ENCODE measurements around the gene PLXNB3. TPM values are rescaled to one million over a fixed set of nuclear protein-coding genes. Genes with fewer than 3 reads are reported as not detected.

Gene PLXNB3
- total and polyA plus RNA-seq, 2 of the 13 experiments (the other 11 are each of a cell fraction or from before 2014, with no cell fraction given) = 3.0 to 6.9 TPM

- TF ChIP-seq ZNF605 (CRISPR knock-in tag; IDR thresholded peaks at IDR 0.05) = no peak
- TF ChIP-seq KAT8 (CRISPR knock-in tag; IDR thresholded peaks at IDR 0.05) = no peak
- TF ChIP-seq ZFY (CRISPR knock-in tag; IDR thresholded peaks at IDR 0.05) = peak; percentile 66
- TF ChIP-seq KDM5B (CRISPR knock-in tag; IDR thresholded peaks at IDR 0.05; ENCODE audit: borderline replicate concordance) = 0 out of 2 replicates have a peak, but pooled peaks have one; percentile 24
- TF ChIP-seq RARA (CRISPR knock-in tag; IDR thresholded peaks at IDR 0.05) = peak; percentile 68
- peak; percentile 73; the same call in 1 of the 2 replicates for TF ChIP-seq ZNF788 (CRISPR knock-in tag; IDR thresholded peaks at IDR 0.05; ENCODE audit: borderline replicate concordance)
- TF ChIP-seq NKX3-1 (CRISPR knock-in tag; IDR thresholded peaks at IDR 0.05) = no peak
- TF ChIP-seq ZNF800 (CRISPR knock-in tag; IDR thresholded peaks at IDR 0.05) = no peak
- peak; percentile 50; the same call in 1 of the 2 replicates for TF ChIP-seq ZNF281 (CRISPR knock-in tag; IDR thresholded peaks at IDR 0.05; ENCODE audit: borderline replicate concordance)
- no peak for TF ChIP-seq ZHX1 (CRISPR knock-in tag; IDR thresholded peaks at IDR 0.05; ENCODE audit: low read depth)
- TF ChIP-seq TFDP2 (CRISPR knock-in tag; IDR thresholded peaks at IDR 0.05) = peak; percentile 44; the same call in 1 of the 2 replicates
- no peak for TF ChIP-seq HIVEP1 (CRISPR knock-in tag; IDR thresholded peaks at IDR 0.05)
- TF ChIP-seq NR2F1 (CRISPR knock-in tag; IDR thresholded peaks at IDR 0.05) = 0 out of 4 replicates have a peak, but pooled peaks of 1 of the 2 experiments have one; percentile 12
- no peak for TF ChIP-seq FOXP1 (IDR thresholded peaks at IDR 0.05)
- peak; percentile 36; the same call in 1 of the 2 replicates for TF ChIP-seq FOXP1 (CRISPR knock-in tag; IDR thresholded peaks at IDR 0.05)
- TF ChIP-seq ZNF639 (CRISPR knock-in tag; conservative IDR thresholded peaks at IDR 0.05) = peak; percentile 63; the same call in 1 of the 2 replicates
Observed at GRCh38 chrX:153723351-153724251, 40.4 kb upstream of the PLXNB3 start (continued).

Data from HepG2 (cell line).